Neural progenitor cell (in vitro differentiated cells): ENCODE results near the gene SRGAP3. TPM values are rescaled to one million over a fixed set of nuclear protein-coding genes. Genes with fewer than 3 reads are reported as not detected.
A peak's percentile ranks its signal among the peaks of the same experiment; 100 is the strongest.

Source experiments
- DNase-seq: peaks from one replicate; pipeline ENCODE4 v3.0.0-alpha.2; 2016; ENCODE audit warnings: low spot score
- H2AFZ ChIP-seq: fragments of 200-600 bp; sonication (generic); replicated peaks from 2 replicates; pipeline ENCODE4 v1.6.1; 2016; ENCODE audit warnings: antibody characterized with exemption
- H3F3A ChIP-seq: fragments of 200-600 bp; sonication (generic); 2 replicates; pipeline ENCODE4 v1.6.1; 2016; ENCODE audit warnings: antibody characterized with exemption, low read depth
- H3K27ac ChIP-seq: fragments of 200-600 bp; sonication (generic); 2 replicates; pipeline ENCODE4 v1.5.1; 2016; ENCODE audit warnings: mild to moderate bottlenecking
- H3K27me3 ChIP-seq: fragments of 200-600 bp; sonication (generic); 2 replicates; pipeline ENCODE4 v1.6.1; 2016; ENCODE audit warnings: mild to moderate bottlenecking, moderate library complexity
- H3K36me3 ChIP-seq: fragments of 200-600 bp; sonication (generic); 2 replicates; pipeline ENCODE4 v1.5.1; 2016
- H3K4me1 ChIP-seq: fragments of 200-600 bp; sonication (generic); 2 replicates; pipeline ENCODE4 v1.6.1; 2016; ENCODE audit warnings: mixed run types
- H3K4me2 ChIP-seq: fragments of 200-600 bp; sonication (generic); 2 replicates; pipeline ENCODE4 v1.6.1; 2016
- H3K4me3 ChIP-seq: fragments of 200-600 bp; sonication (generic); 2 replicates; pipeline ENCODE4 v1.5.1; 2016
- H3K79me2 ChIP-seq: fragments of 200-600 bp; sonication (generic); 2 replicates; pipeline ENCODE4 v1.6.1; 2016; ENCODE audit warnings: low read depth
- H3K9ac ChIP-seq: fragments of 200-600 bp; sonication (generic); 2 replicates; pipeline ENCODE4 v1.6.1; 2016
- H3K9me3 ChIP-seq: fragments of 200-600 bp; sonication (generic); 2 replicates; pipeline ENCODE4 v1.5.1; 2016; ENCODE audit warnings: low read depth
- H4K20me1 ChIP-seq: fragments of 200-600 bp; sonication (generic); 2 replicates; pipeline ENCODE4 v1.6.1; 2016; ENCODE audit warnings: low read depth
- H3K27ac Mint-ChIP-seq: 3 replicates; pipeline ENCODE4 v1.8.0; 2021; ENCODE audit warnings: mixed read lengths
- H3K27me3 Mint-ChIP-seq: 2 replicates; pipeline ENCODE4 v1.8.0; 2022; ENCODE audit warnings: low read depth, mild to moderate bottlenecking, inconsistent platforms, moderate library complexity, mixed read lengths; ENCODE audit not compliant: insufficient read depth
- H3K36me3 Mint-ChIP-seq: 3 replicates; pipeline ENCODE4 v1.8.0; 2021; ENCODE audit warnings: mixed read lengths
- H3K4me1 Mint-ChIP-seq: 3 replicates; pipeline ENCODE4 v1.8.0; 2021; ENCODE audit warnings: mixed read lengths
- H3K4me3 Mint-ChIP-seq: 3 replicates; pipeline ENCODE4 v1.8.0; 2021; ENCODE audit warnings: mild to moderate bottlenecking, moderate library complexity, mixed read lengths
- H3K9me3 Mint-ChIP-seq: 3 replicates; pipeline ENCODE4 v1.8.0; 2020; ENCODE audit warnings: mixed read lengths
- EZH2 ChIP-seq: fragments of 200-600 bp; sonication (generic); IDR thresholded peaks from 2 replicates; pipeline ENCODE4 v1.6.1; 2017; ENCODE audit warnings: antibody characterized with exemption, mild to moderate bottlenecking, moderate library complexity
- EZH2phosphoT487 ChIP-seq: fragments of 200-600 bp; sonication (generic); IDR thresholded peaks from 2 replicates; pipeline ENCODE4 v1.6.1; 2017; ENCODE audit warnings: antibody characterized with exemption
- total RNA-seq: library from RNA; depleted of rRNA; stranded (reverse); fragments of >200 nt; gene quantifications from 2 replicates; pipeline ENCODE4 v1.2.3, GENCODE V29; 2015; ENCODE audit warnings: low replicate concordance
- TF ChIP-seq, protein P1 (sequence below): fragments of 200-600 bp; sonication (generic); IDR thresholded peaks from 2 replicates; pipeline ENCODE4 v1.5.1; 2017; ENCODE audit warnings: antibody characterized with exemption, mild to moderate bottlenecking

Gene SRGAP3
- total RNA-seq, 1 donor from 2014 or later = 59.3 TPM

DNA sequence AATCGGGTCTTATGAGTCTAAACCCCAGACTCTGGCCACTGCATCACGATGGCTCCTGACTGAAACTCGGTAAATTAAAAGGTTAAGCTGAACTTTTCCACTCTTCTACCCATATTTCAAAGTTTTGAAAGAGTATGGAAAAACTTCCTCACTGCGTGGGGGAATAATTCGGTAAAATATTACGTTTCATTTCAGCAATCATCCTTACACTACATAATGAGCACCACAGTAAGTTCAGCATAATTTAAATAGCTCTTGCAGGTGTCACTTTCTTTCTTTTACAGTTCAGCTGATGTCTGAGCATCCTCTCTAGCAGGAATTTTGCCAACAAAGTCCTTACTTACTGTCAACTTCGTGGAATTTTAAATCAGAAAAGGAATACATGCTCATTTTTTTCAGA, 17.5 kb downstream of the SRGAP3 start:
- H3K9me3 Mint-ChIP-seq = peaks cover 8% of the 10 kb centered on the region
- peak overlapping the region; percentile 95 for H3K27ac Mint-ChIP-seq
- H3K27ac ChIP-seq = no peak overlapping the region
- peaks cover 73% of the 10 kb centered on the region for H3K4me1 Mint-ChIP-seq
- no peak overlapping the region for H3K4me3 ChIP-seq
- H3K36me3 Mint-ChIP-seq = peaks cover 29% of the 10 kb centered on the region
- H3F3A ChIP-seq = peaks cover 21% of the 10 kb centered on the region
- H3K4me2 ChIP-seq = peak overlapping the region; percentile 65
- H4K20me1 ChIP-seq = peaks cover 39% of the 10 kb centered on the region
- H3K4me1 ChIP-seq = peaks cover 31% of the 10 kb centered on the region
- H2AFZ ChIP-seq = no peak overlapping the region
- peaks cover 19% of the 10 kb centered on the region for H3K79me2 ChIP-seq
- TF ChIP-seq, protein P1, sequence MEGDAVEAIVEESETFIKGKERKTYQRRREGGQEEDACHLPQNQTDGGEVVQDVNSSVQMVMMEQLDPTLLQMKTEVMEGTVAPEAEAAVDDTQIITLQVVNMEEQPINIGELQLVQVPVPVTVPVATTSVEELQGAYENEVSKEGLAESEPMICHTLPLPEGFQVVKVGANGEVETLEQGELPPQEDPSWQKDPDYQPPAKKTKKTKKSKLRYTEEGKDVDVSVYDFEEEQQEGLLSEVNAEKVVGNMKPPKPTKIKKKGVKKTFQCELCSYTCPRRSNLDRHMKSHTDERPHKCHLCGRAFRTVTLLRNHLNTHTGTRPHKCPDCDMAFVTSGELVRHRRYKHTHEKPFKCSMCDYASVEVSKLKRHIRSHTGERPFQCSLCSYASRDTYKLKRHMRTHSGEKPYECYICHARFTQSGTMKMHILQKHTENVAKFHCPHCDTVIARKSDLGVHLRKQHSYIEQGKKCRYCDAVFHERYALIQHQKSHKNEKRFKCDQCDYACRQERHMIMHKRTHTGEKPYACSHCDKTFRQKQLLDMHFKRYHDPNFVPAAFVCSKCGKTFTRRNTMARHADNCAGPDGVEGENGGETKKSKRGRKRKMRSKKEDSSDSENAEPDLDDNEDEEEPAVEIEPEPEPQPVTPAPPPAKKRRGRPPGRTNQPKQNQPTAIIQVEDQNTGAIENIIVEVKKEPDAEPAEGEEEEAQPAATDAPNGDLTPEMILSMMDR = no peak
- TF ChIP-seq EZH2 (no peak), EZH2phosphoT487 (no peak)
- DNase-seq = no peak
- no peaks in the 10 kb centered on the region for H3K36me3 ChIP-seq
- no peak overlapping the region for H3K4me3 Mint-ChIP-seq
- no peaks in the 10 kb centered on the region for H3K27me3 Mint-ChIP-seq
- H3K9ac ChIP-seq = no peak overlapping the region
- no peaks in the 10 kb centered on the region for H3K9me3 ChIP-seq
- no peaks in the 10 kb centered on the region for H3K27me3 ChIP-seq

DNA sequence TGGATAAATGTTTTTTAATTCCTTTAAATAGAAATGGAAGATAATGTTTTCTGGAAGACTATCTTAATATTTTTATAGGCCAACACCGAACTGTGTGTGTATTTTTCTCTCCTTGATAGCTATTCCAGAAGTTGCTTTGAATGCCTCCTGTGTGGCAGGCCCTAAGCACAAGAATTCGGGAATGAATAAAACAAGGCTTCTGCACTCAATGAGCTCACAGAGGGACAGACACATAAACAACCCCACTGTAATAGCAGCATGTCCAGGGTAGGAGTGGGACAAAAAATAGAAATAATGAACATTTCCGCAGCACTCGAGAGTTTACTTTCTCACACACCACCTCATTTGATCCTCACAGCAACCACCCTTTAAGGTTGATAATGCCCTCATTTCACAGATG, 18.0 kb downstream of the SRGAP3 start:
- Mint-ChIP-seq H3K9me3 (peaks cover 8% of the 10 kb centered on the region), H3K4me1 (peaks cover 78% of the 10 kb centered on the region), H3K36me3 (peaks cover 25% of the 10 kb centered on the region), H3K27ac (peak overlapping the region; percentile 95), H3K4me3 (peak overlapping the region; percentile 57), H3K27me3 (peaks cover under 1% of the 10 kb centered on the region)
- Histone ChIP-seq H3K36me3 (no peaks in the 10 kb centered on the region), H3K4me2 (peak overlapping the region; percentile 65), H3K9me3 (no peaks in the 10 kb centered on the region), H3K4me1 (peaks cover 34% of the 10 kb centered on the region), H3K9ac (no peak overlapping the region), H3F3A (peaks cover 23% of the 10 kb centered on the region), H3K79me2 (peaks cover 19% of the 10 kb centered on the region), H2AFZ (no peak overlapping the region), H3K27me3 (no peaks in the 10 kb centered on the region), H3K27ac (no peak overlapping the region), H3K4me3 (no peak overlapping the region), H4K20me1 (peaks cover 43% of the 10 kb centered on the region)
- no peak for TF ChIP-seq EZH2
- DNase-seq = no peak

DNA sequence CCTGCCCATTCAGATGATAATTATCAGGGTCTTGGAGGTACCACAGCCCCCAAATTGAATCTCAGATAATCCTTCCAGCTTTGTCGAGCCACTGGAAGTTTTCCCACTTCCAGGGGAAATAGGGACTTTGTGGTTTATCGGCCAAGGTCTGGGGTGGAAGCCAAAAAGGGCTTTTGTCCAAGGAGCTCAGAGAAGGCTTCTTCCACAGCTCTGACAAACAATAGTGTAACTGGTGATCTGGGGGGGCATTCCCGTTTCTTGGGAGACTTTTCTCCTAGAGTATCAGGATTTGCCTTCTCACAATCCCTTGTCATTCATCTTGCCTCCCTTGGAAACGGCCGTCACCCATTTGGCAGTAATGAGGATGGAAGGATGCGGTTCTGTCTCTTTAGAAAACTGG, 18.4 kb downstream of the SRGAP3 start:
- no peak overlapping the region for H2AFZ ChIP-seq
- no peaks in the 10 kb centered on the region for H3K27me3 ChIP-seq
- H3K9ac ChIP-seq = no peak overlapping the region
- peak overlapping the region; percentile 14 for H3K27ac ChIP-seq
- H3F3A ChIP-seq = peaks cover 25% of the 10 kb centered on the region
- Mint-ChIP-seq H3K27me3 (peaks cover 3% of the 10 kb centered on the region), H3K36me3 (peaks cover 21% of the 10 kb centered on the region), H3K4me3 (peak overlapping the region; percentile 57), H3K4me1 (peaks cover 82% of the 10 kb centered on the region), H3K27ac (peak overlapping the region; percentile 95), H3K9me3 (peaks cover 4% of the 10 kb centered on the region)
- no peaks in the 10 kb centered on the region for H3K36me3 ChIP-seq
- H3K4me3 ChIP-seq = peak overlapping the region; percentile 15
- H3K4me1 ChIP-seq = peaks cover 39% of the 10 kb centered on the region
- peaks cover 19% of the 10 kb centered on the region for H3K79me2 ChIP-seq
- DNase-seq = peak; percentile 51
- peaks cover 48% of the 10 kb centered on the region for H4K20me1 ChIP-seq
- H3K4me2 ChIP-seq = peak overlapping the region; percentile 65
- no peaks in the 10 kb centered on the region for H3K9me3 ChIP-seq
- TF ChIP-seq EZH2phosphoT487 = no peak
- TF ChIP-seq, protein P1 = no peak
- TF ChIP-seq EZH2 = no peak

DNA sequence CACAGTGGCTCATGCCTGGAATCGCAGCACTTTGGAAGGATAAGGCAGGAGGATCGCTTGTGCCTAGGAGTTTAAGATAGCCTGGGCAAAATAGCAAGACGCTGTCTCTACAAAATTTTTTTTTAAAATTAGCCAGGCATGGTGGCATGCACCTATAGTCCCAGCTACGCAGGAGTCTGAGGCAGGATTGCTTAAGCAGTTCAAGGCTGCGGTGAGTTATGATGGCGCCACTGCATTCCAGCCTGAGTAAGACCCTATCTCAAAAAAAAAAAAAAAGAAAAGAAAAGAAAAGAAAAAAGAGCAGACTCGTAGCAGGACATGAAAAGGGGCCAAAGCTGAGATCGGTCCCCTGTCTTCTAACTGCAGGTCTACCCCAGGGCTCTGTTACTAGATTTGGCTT, 18.9 kb downstream of the SRGAP3 start:
- peak overlapping the region; percentile 4 for H3K4me3 Mint-ChIP-seq
- Histone ChIP-seq H3K27me3 (no peaks in the 10 kb centered on the region), H3K4me2 (peak overlapping the region; percentile 65), H3F3A (peaks cover 25% of the 10 kb centered on the region), H2AFZ (no peak overlapping the region), H3K9ac (no peak overlapping the region), H3K27ac (peak overlapping the region; percentile 14), H3K4me1 (peaks cover 43% of the 10 kb centered on the region), H3K9me3 (no peaks in the 10 kb centered on the region), H3K4me3 (peak overlapping the region; percentile 15), H4K20me1 (peaks cover 52% of the 10 kb centered on the region), H3K36me3 (no peaks in the 10 kb centered on the region), H3K79me2 (peaks cover 21% of the 10 kb centered on the region)
- peaks cover 17% of the 10 kb centered on the region for H3K36me3 Mint-ChIP-seq
- TF ChIP-seq EZH2 (no peak), EZH2phosphoT487 (no peak)
- TF ChIP-seq, protein P1 = no peak
- H3K27ac Mint-ChIP-seq = peak overlapping the region; percentile 95
- no peak for DNase-seq
- peaks cover 3% of the 10 kb centered on the region for H3K27me3 Mint-ChIP-seq
- H3K9me3 Mint-ChIP-seq = peaks cover 2% of the 10 kb centered on the region
- peaks cover 84% of the 10 kb centered on the region for H3K4me1 Mint-ChIP-seq
